A549 treated with Hydrocortisone at 1 μM for 4 hours (cell line): Measurements from ENCODE around the gene YEATS4. TPM values are rescaled to one million over a fixed set of nuclear protein-coding genes. Genes with fewer than 3 reads are reported as not detected.

Experiments
- total RNA-seq: library from RNA; stranded (reverse); fragments of 200-300 nt; extraction: Qiagen RNA extraction; gene quantifications from 5 replicates; pipeline ENCODE4 v1.2.3, GENCODE V29; 2022

The YEATS4 gene
- 28.5 to 64.1 TPM (median 33.6 TPM) in 5 replicates for total RNA-seq

GRCh38 chr12:69359531-69360347, at the start of gene YEATS4:
YEATS4 (plus strand) TSS chr12:69359743; CDS start chr12:69359973, 230 bp downstream.

GRCh38 chr12:69348162-69348938, 11.2 kb upstream of the YEATS4 start, which contains the start of gene LYZ:
LYZ (plus strand) TSS chr12:69348381; CDS start chr12:69348409, 28 bp downstream.

Other genes with a start within 250 kb of the YEATS4 start
- 52.5 to 73.6 TPM (median 55.6 TPM) in 5 replicates for gene CPSF6, start 120.2 kb upstream of the YEATS4 start, total RNA-seq
- gene LYZ, start 11.4 kb upstream of the YEATS4 start, total RNA-seq: 0.05 to 0.37 TPM in 2 of 5 replicates, not detected in the others
- gene FRS2, start 110.6 kb downstream of the YEATS4 start, total RNA-seq: 8.0 to 14.8 TPM (median 10.5 TPM) in 5 replicates
- 275 to 396 TPM (median 294 TPM) in 5 replicates for gene CCT2, start 225.7 kb downstream of the YEATS4 start, total RNA-seq